ENCODE data around the gene NT5DC1.

Gene NT5DC1

DNA sequence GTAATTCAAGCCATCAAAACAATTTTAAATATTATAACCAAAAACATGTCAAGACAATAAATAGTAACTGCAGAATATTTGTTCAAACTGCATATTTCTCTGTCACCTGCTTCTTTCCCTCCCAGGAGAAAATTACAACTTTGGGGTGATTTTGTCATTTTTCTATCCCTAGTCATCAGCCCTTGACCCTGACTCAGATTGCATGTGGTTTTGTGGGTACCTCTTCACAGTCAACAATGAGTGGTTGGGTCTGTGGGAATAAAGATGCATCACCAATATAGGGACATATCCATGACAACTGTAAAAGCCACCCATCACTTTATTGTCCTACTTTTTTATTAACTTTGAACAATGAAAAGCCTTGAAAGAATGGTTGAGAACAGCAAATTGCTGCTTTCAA is 18.0 kb downstream of the NT5DC1 start:
- no peaks in the 10 kb centered on the region for H3K27me3 ChIP-seq (ENCODE audit: insufficient read depth, poor library complexity, severe bottlenecking)
- TF ChIP-seq POLR2AphosphoS5 (IDR thresholded peaks at IDR 0.05; ENCODE audit: low read depth) (no peak), GABPA (IDR thresholded peaks at IDR 0.05; ENCODE audit: low read depth) (no peak), SPI1 (IDR thresholded peaks at IDR 0.05; ENCODE audit: borderline replicate concordance, low read depth) (no peak)
- TF ChIP-seq, protein P1, sequence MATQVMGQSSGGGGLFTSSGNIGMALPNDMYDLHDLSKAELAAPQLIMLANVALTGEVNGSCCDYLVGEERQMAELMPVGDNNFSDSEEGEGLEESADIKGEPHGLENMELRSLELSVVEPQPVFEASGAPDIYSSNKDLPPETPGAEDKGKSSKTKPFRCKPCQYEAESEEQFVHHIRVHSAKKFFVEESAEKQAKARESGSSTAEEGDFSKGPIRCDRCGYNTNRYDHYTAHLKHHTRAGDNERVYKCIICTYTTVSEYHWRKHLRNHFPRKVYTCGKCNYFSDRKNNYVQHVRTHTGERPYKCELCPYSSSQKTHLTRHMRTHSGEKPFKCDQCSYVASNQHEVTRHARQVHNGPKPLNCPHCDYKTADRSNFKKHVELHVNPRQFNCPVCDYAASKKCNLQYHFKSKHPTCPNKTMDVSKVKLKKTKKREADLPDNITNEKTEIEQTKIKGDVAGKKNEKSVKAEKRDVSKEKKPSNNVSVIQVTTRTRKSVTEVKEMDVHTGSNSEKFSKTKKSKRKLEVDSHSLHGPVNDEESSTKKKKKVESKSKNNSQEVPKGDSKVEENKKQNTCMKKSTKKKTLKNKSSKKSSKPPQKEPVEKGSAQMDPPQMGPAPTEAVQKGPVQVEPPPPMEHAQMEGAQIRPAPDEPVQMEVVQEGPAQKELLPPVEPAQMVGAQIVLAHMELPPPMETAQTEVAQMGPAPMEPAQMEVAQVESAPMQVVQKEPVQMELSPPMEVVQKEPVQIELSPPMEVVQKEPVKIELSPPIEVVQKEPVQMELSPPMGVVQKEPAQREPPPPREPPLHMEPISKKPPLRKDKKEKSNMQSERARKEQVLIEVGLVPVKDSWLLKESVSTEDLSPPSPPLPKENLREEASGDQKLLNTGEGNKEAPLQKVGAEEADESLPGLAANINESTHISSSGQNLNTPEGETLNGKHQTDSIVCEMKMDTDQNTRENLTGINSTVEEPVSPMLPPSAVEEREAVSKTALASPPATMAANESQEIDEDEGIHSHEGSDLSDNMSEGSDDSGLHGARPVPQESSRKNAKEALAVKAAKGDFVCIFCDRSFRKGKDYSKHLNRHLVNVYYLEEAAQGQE (IDR thresholded peaks at IDR 0.05; ENCODE audit: insufficient replicate concordance, low read depth), result no peak
- TF ChIP-seq, protein P2, sequence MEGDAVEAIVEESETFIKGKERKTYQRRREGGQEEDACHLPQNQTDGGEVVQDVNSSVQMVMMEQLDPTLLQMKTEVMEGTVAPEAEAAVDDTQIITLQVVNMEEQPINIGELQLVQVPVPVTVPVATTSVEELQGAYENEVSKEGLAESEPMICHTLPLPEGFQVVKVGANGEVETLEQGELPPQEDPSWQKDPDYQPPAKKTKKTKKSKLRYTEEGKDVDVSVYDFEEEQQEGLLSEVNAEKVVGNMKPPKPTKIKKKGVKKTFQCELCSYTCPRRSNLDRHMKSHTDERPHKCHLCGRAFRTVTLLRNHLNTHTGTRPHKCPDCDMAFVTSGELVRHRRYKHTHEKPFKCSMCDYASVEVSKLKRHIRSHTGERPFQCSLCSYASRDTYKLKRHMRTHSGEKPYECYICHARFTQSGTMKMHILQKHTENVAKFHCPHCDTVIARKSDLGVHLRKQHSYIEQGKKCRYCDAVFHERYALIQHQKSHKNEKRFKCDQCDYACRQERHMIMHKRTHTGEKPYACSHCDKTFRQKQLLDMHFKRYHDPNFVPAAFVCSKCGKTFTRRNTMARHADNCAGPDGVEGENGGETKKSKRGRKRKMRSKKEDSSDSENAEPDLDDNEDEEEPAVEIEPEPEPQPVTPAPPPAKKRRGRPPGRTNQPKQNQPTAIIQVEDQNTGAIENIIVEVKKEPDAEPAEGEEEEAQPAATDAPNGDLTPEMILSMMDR (IDR thresholded peaks at IDR 0.05; ENCODE audit: insufficient read depth, low read length), result no peak

DNA sequence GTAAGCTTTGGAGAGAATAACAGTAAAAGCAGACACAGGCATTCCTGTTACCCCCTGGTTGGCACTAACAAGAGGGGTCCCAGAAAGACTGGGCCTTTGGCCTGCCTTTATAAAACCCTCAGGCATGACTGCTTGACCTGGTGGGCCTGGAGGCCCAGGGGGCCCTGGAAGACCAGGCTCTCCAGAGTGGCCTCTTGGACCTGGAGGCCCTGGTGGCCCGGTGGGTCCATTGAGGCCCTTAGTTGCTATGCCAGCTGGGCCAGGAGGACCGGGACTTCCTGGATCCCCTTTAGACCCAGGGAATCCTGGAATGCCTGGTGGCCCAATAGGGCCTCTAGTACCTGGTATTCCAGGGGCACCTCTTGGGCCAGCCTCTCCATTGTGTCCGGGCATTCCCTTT is 19.8 kb downstream of the NT5DC1 start:
- no peak for DNase-seq (ENCODE audit: low read depth in 1 of 2, low spot score in 1 of 2)
- no peaks in the 10 kb centered on the region for H3K27me3 ChIP-seq (ENCODE audit: insufficient read depth, poor library complexity, severe bottlenecking)
- TF ChIP-seq SPI1 (IDR thresholded peaks at IDR 0.05; ENCODE audit: borderline replicate concordance, low read depth), result no peak
- no peak for TF ChIP-seq GABPA (IDR thresholded peaks at IDR 0.05; ENCODE audit: low read depth)
- TF ChIP-seq, protein P2 (IDR thresholded peaks at IDR 0.05; ENCODE audit: insufficient read depth, low read length), result no peak
- no peak for TF ChIP-seq POLR2AphosphoS5 (IDR thresholded peaks at IDR 0.05; ENCODE audit: low read depth)
- TF ChIP-seq, protein P1 (IDR thresholded peaks at IDR 0.05; ENCODE audit: insufficient replicate concordance, low read depth), result no peak
- H3K27ac ChIP-seq (replicated peaks), result no peak overlapping the region
- H3K4me3 ChIP-seq (replicated peaks; ENCODE audit: insufficient read depth, low read length), result no peak overlapping the region

More for the DNA sequence above, 18.0 kb downstream of the NT5DC1 start:
- Histone ChIP-seq H3K27ac (replicated peaks) (no peak overlapping the region), H3K4me3 (replicated peaks; ENCODE audit: insufficient read depth, low read length) (no peak overlapping the region)
- no peak for DNase-seq (ENCODE audit: low read depth in 1 of 2, low spot score in 1 of 2)

DNA sequence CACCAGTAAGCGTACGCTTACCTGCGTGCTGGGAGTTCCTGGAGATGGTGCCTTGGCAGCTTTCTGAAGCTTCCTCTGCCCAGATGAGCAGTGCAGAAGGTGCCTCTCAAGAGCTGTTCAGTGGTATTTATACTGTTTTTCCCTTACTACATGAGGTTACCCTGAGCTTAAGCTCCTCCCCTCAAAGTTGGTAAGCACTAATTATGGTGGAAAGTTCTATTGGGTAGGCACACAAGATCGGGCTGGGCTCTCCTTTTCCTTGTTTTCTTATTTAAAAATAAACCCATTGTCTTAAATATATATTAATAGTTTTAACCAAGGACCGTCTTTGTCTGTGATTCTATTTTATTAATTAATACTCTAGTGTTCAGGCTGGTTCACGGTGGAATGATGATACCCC is 25.4 kb downstream of the NT5DC1 start, which contains the start of gene COL10A1:
Gene COL10A1, minus strand, starts transcription at position 101 of the 400 bp plus-strand sequence. CDS start 640 bp downstream, outside the sequence.
- no peak for TF ChIP-seq SPI1 (IDR thresholded peaks at IDR 0.05; ENCODE audit: borderline replicate concordance, low read depth)
- TF ChIP-seq, protein P1 (IDR thresholded peaks at IDR 0.05; ENCODE audit: insufficient replicate concordance, low read depth), result no peak
- no peak for TF ChIP-seq GABPA (IDR thresholded peaks at IDR 0.05; ENCODE audit: low read depth)
- no peak for TF ChIP-seq POLR2AphosphoS5 (IDR thresholded peaks at IDR 0.05; ENCODE audit: low read depth)
- TF ChIP-seq, protein P2 (IDR thresholded peaks at IDR 0.05; ENCODE audit: insufficient read depth, low read length), result no peak

More for the DNA sequence above, 25.4 kb downstream of the NT5DC1 start, which contains the start of gene COL10A1:
- no peaks in the 10 kb centered on the region for H3K27me3 ChIP-seq (ENCODE audit: insufficient read depth, poor library complexity, severe bottlenecking)
- no peak for DNase-seq (ENCODE audit: low read depth in 1 of 2, low spot score in 1 of 2)
- H3K27ac ChIP-seq (replicated peaks), result no peak within 1 kb of the TSS
- no peak within 1 kb of the TSS for H3K4me3 ChIP-seq (replicated peaks; ENCODE audit: insufficient read depth, low read length)

All from HL-60 (cell line).